Measurements from ENCODE around the gene LARGE1.

- TF ChIP-seq ZNF558 (CRISPR knock-in tag; IDR thresholded peaks at IDR 0.05; ENCODE audit: borderline replicate concordance) (no peak), ZBTB8A (CRISPR knock-in tag; IDR thresholded peaks at IDR 0.05; ENCODE audit: borderline replicate concordance, low read depth) (no peak), CHCHD3 (CRISPR knock-in tag; IDR thresholded peaks at IDR 0.05) (no peak), HOXD1 (CRISPR knock-in tag; IDR thresholded peaks at IDR 0.05) (no peak), PREB (CRISPR knock-in tag; IDR thresholded peaks at IDR 0.05) (no peak), RAD21 (CRISPR knock-in tag; IDR thresholded peaks at IDR 0.05) (no peak), BRCA1 (CRISPR knock-in tag; IDR thresholded peaks at IDR 0.05) (no peak), BHLHE40 (IDR thresholded peaks at IDR 0.05; ENCODE audit: low read length) (no peak), JUN (CRISPR knock-in tag; IDR thresholded peaks at IDR 0.05) (no peak), ZNF224 (CRISPR knock-in tag; IDR thresholded peaks at IDR 0.05) (no peak)
Observed at GRCh38 chr22:33678523-33678922, 241.8 kb downstream of the LARGE1 start.
